Renal cortical epithelial cell (primary cell): ENCODE results near the gene GJA8. TPM values are rescaled to one million over a fixed set of nuclear protein-coding genes. Genes with fewer than 3 reads are reported as not detected.
"Not testable (repeated sequence)": the region's sequence is repeated elsewhere in the genome, so short reads cannot be mapped to it uniquely, and the experiment has no call there.

Source experiments
- DNase-seq: peaks from one replicate; pipeline ENCODE4 v3.0.0-alpha.2; 2011; ENCODE audit warnings: low read depth
- total RNA-seq: library from RNA; depleted of rRNA; stranded (reverse); fragments of >200 nt; gene quantifications from 2 replicates; pipeline ENCODE4 v1.2.3, GENCODE V29; 2014

GJA8 gene
- total RNA-seq, 1 donor from 2014 or later, result not detected

DNA sequence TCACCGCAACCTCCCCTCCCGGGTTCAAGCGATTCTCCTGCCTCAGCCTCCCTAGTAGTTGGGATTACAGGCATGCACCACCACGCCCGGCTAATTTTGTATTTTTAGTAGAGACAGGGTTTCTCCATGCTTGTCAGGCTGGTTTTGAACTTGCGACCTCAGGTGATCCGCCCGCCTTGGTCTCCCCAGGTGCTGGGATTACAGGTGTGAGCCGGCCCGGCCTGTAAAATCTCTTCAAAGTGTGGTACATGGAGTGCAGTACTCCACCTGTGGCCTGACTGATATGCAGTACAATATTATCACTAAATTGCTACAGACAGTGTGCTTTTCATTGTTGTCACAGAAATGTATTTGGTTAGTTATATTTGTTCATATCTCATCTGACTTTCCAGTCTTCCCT, 25.1 kb downstream of the GJA8 start:
- DNase-seq, result not testable (repeated sequence)

DNA sequence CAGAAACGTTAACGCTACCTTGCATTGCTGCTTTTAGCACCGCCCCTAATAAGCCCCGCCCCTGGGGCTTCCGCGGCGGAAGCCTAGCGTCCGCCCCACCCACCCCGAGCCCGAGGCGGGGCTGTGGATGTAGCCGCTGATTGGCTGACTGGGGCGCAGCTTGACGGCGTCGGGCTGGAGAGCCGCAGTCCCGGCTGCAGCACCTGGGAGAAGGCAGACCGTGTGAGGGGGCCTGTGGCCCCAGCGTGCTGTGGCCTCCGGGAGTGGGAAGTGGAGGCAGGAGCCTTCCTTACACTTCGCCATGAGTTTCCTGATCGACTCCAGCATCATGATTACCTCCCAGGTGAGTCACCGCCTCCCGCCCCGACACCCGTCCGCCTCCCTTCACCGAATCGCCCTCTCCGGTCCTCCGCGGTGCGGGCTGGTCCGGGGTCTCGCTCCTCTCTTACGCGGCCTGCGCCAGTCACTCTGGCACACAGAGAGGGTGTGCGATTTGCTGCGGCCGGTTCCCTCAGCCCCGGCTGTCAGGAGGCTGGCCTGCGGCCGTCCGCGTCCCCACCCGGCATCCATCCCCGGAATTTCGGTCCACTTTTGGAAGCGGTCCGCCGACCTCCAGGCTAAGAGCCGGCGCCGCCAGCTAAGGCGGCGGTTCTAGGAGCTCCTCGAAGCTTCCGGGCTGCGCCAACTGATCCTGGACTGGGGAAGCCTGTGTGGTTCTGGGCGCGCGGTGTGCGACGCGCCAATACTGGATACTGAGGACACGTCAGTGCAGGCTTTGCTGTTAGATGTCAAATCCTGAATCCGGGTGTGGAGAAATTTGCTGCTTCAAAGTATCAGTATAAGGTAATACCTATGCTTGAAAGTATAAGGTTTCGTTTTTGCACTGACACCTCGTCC, 25.9 kb downstream of the GJA8 start, which contains the start of gene GPR89B:
Gene GPR89B, plus strand, starts transcription at position 185 of the 897 bp plus-strand sequence. Its CDS starts 117 bp downstream, at position 302.
- peak; percentile 81 for DNase-seq

DNA sequence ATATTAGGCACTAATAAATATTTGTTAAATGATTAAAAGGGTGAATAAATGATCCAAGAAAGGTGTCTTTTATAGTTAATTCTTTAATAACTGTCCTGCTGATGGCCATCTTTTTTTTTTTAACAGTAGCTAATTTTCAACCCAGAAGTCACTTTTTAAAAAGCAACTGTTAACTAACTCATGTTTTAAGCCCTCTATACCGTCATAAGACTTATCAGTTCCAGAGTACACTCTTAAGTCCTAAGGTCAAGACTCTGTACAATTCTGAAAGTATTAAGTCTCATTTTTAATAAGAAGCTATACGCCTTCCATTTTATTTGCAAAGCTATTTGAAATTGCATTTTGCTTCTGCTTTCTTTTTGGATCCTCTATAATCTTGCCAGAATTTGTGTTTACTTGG, 28.5 kb downstream of the GJA8 start:
- DNase-seq, result not testable (repeated sequence)

GRCh38 chr1:147935296-147935695, 32.7 kb downstream of the GJA8 start:
- DNase-seq, result not testable (repeated sequence)

GRCh38 chr1:147940456-147940855, 37.9 kb downstream of the GJA8 start:
- not testable (repeated sequence) for DNase-seq

DNA sequence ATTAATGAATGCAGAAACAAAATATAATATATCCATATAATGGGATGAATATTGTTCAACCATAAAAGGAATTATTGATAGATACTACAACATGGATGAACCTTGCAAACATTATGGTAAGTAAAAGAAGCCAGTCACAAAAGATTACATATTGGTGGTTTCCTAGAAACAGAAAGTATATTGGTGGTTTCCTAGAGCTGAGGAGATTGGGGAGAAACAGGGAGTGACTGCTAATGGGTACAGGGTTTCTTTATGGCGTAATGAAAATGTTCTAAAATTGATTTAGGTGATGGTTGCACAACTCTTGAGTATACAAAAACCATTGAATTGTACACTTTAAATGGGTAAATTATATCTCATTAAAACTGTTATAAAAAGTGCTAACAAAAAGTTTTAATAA, 40.0 kb downstream of the GJA8 start:
- DNase-seq, result not testable (repeated sequence)

GRCh38 chr1:147949517-147949916, 46.9 kb downstream of the GJA8 start:
- not testable (repeated sequence) for DNase-seq

Other genes starting within 250 kb of the GJA8 start
- gene ACP6, start 232.3 kb upstream of the GJA8 start, total RNA-seq, result 8.0 and 9.5 TPM in 2 replicates
- gene GJA5, start 142.2 kb upstream of the GJA8 start, total RNA-seq, result 0.10 and 0.87 TPM in 2 replicates
- 18.1 and 26.4 TPM in 2 replicates for gene GPR89B, start 25.6 kb downstream of the GJA8 start, total RNA-seq
- gene NBPF11, start 249.5 kb downstream of the GJA8 start, total RNA-seq, result 3.0 and 9.3 TPM in 2 replicates